K562 (cell line): ENCODE measurements around the gene PSMA4. TPM values are rescaled to one million over a fixed set of nuclear protein-coding genes. Genes with fewer than 3 reads are reported as not detected.
A peak's percentile ranks its signal among the peaks of the same experiment; 100 is the strongest.

Experiments used
- ATAC-seq: fragments of 200-7000 bp; cut with Tn5 transposase; 3 replicates; pipeline ENCODE4 v1.9.1; 2020; ENCODE audit warnings: moderate library complexity
- BruUV-seq: library from RNA; stranded (reverse); fragments of 400-500 nt; replicated peaks from 2 replicates; lab custom pipeline; 2021; lab: Mats Ljungman, UMichigan
- CTCF ChIA-PET: fragments of 300-600 bp; formaldehyde crosslinking; extraction: SDS; loops from one replicate; lab custom pipeline; 2021; ENCODE audit warnings: low intra/inter-chr PET ratio; lab: Yijun Ruan, JAX
- POLR2A ChIA-PET: fragments of 300-600, 350-650 bp; sonication (Branson Sonifier 250); formaldehyde crosslinking; extraction: SDS; loops from one replicate; lab custom pipeline; 2021; ENCODE audit warnings: antibody characterized with exemption, inconsistent platforms; lab: Yijun Ruan, JAX
- DNase-seq, 4 experiments: peaks; one replicate each; pipeline versions ENCODE4 v3.0.0 to v3.0.0-alpha.2; 2011 to 2018; ENCODE audit warnings: low spot score in 3 of 4, mixed read lengths in 3 of 4; ENCODE audit errors: extremely low read depth in 1 of 4
- FAIRE-seq: peaks from 2 replicates; lab custom pipeline; 2011; peaks lifted over from hg19 to GRCh38; lab: Jason Lieb, UNC
- H2AFZ ChIP-seq: 2 replicates; pipeline ENCODE4 v1.6.0; 2011; ENCODE audit warnings: low read depth, low read length, control low read depth, inconsistent platforms
- H3K27ac ChIP-seq: fragments of 200-600 bp; 3 replicates; pipeline ENCODE4 v1.8.0; 2011; ENCODE audit warnings: low read depth, mild to moderate bottlenecking, control low read depth, inconsistent platforms, low read length, moderate library complexity, mixed read lengths; ENCODE audit errors: extremely low read depth
- H3K27me3 ChIP-seq, 2 experiments: fragments of 300-600 bp in 1 of 2; 2 replicates in 1 of 2; 3 replicates in 1 of 2; pipeline versions ENCODE4 v1.6.0 to v1.8.0; 2011; ENCODE audit warnings: inconsistent platforms in 2 of 2, low read length in 2 of 2, mild to moderate bottlenecking in 1 of 2, mixed read lengths in 1 of 2, moderate library complexity in 1 of 2; ENCODE audit not compliant: control insufficient read depth in 2 of 2, insufficient read depth in 2 of 2
- H3K36me3 ChIP-seq: fragments of 300-600 bp; 3 replicates; pipeline ENCODE4 v1.8.0; 2011; ENCODE audit warnings: mild to moderate bottlenecking, low read length, inconsistent platforms; ENCODE audit not compliant: control insufficient read depth, insufficient read depth
- H3K4me1 ChIP-seq, 2 experiments: fragments of 200-600 bp in 1 of 2; replicated peaks in 1 of 2; 2 replicates in 1 of 2; 3 replicates in 1 of 2; pipeline versions ENCODE4 v1.5.1 to v1.8.0; 2011; ENCODE audit warnings: inconsistent platforms in 2 of 2, low read length in 2 of 2, mild to moderate bottlenecking in 1 of 2, mixed read lengths in 1 of 2, moderate library complexity in 1 of 2; ENCODE audit not compliant: control insufficient read depth in 2 of 2, insufficient read depth in 2 of 2
- H3K4me2 ChIP-seq: 2 replicates; pipeline ENCODE4 v1.6.1; 2011; ENCODE audit warnings: low read length, control low read depth, inconsistent platforms, mixed read lengths; ENCODE audit not compliant: insufficient read depth
- H3K4me3 ChIP-seq: fragments of 200-600 bp; sonication (generic), shearing (Covaris generic); 2 replicates; pipeline ENCODE4 v1.5.1; 2016; ENCODE audit warnings: control low read depth, inconsistent platforms
- H3K79me2 ChIP-seq: fragments of 200-600 bp; 3 replicates; pipeline ENCODE4 v1.8.0; 2011; ENCODE audit warnings: low read length, inconsistent platforms; ENCODE audit not compliant: control insufficient read depth, insufficient read depth
- H3K9ac ChIP-seq, 2 experiments: 2 replicates each; pipeline versions ENCODE4 v1.6.0 to v1.6.1; 2011; ENCODE audit warnings: low read depth in 2 of 2, low read length in 2 of 2, control low read depth in 1 of 2, inconsistent platforms in 1 of 2, mild to moderate bottlenecking in 1 of 2, mixed read lengths in 1 of 2; ENCODE audit not compliant: insufficient read depth in 1 of 2
- H3K9me1 ChIP-seq: one replicate; pipeline ENCODE4 v1.6.0; 2011; ENCODE audit warnings: inconsistent platforms, mild to moderate bottlenecking, low read length, moderate library complexity; ENCODE audit not compliant: control insufficient read depth, insufficient read depth
- H3K9me3 ChIP-seq: replicated peaks from 2 replicates; pipeline ENCODE4 v1.5.1; 2011; ENCODE audit warnings: low read depth, low read length, inconsistent platforms; ENCODE audit not compliant: control insufficient read depth, insufficient read depth
- H4K20me1 ChIP-seq: replicated peaks from 2 replicates; pipeline ENCODE4 v1.6.1; 2011; ENCODE audit warnings: low read length, inconsistent platforms, mixed read lengths; ENCODE audit not compliant: control insufficient read depth, insufficient read depth
- CBX3 ChIP-seq, 2 experiments: IDR thresholded peaks; 1 replicate in 1 of 2; 2 replicates in 1 of 2; pipeline ENCODE4 v1.6.1; 2012; ENCODE audit warnings: inconsistent platforms in 2 of 2, low read length in 2 of 2, borderline replicate concordance in 1 of 2, control low read depth in 1 of 2
- CREM ChIP-seq: IDR thresholded peaks from 2 replicates; pipeline ENCODE4 v1.6.1; 2014; ENCODE audit warnings: antibody characterized with exemption, low read depth
- FOXA1 ChIP-seq: fragments of 450-650 bp; IDR thresholded peaks from 2 replicates; pipeline ENCODE4 v1.6.1; 2016; ENCODE audit warnings: mild to moderate bottlenecking, borderline replicate concordance
- GTF2E2 ChIP-seq: fragments of 200-800 bp; sonication (Bioruptor generic); IDR thresholded peaks from 2 replicates; pipeline ENCODE4 v1.6.1; 2016; ENCODE audit warnings: missing genetic modification characterization, missing compliant biosample characterization
- MCM7 ChIP-seq, 2 experiments: fragments of 450-650 bp; IDR thresholded peaks; 2 replicates each; pipeline ENCODE4 v1.6.1; 2016 to 2018
- MYNN ChIP-seq, 2 experiments: sonication (generic); formaldehyde crosslinking in 1 of 2; IDR thresholded peaks; 2 replicates each; pipeline versions ENCODE4 v1.5.0 to v1.6.1; 2016 to 2020; ENCODE audit warnings: antibody characterized with exemption in 1 of 2, missing genetic modification reagents in 1 of 2
- RBM39 ChIP-seq: fragments of 200-400 bp; formaldehyde crosslinking; optimal IDR thresholded peaks from 2 replicates; pipeline ENCODE3; 2018; ENCODE audit warnings: low read depth, low read length
- SRF ChIP-seq, 2 experiments: fragments of 250-450, 450-650 bp in 1 of 2; sonication (Bioruptor Pico) in 1 of 2; sonication (generic) in 1 of 2; formaldehyde crosslinking; IDR thresholded peaks; 2 replicates each; pipeline versions ENCODE4 v1.5.0 to v1.5.1; 2020 to 2022; ENCODE audit warnings: mild to moderate bottlenecking in 1 of 2, missing genetic modification reagents in 1 of 2
- THRAP3 ChIP-seq: fragments of 450-650 bp; IDR thresholded peaks from 2 replicates; pipeline ENCODE4 v1.6.1; 2016; ENCODE audit warnings: mild to moderate bottlenecking, inconsistent platforms, borderline replicate concordance
- ZNF384 ChIP-seq: IDR thresholded peaks from 2 replicates; pipeline ENCODE4 v1.6.1; 2012; ENCODE audit warnings: low read depth, low read length, improper control_type of control experiment
- WGBS: fragments of 100-300 bp; shearing (Covaris generic); methylation state at CpG from one replicate; pipeline ENCODE4 v1.1.6; 2016; ENCODE audit warnings: low coverage, mixed read lengths; ENCODE audit not compliant: insufficient coverage; ENCODE audit errors: missing lambda C conversion rate; 5-methylcytosine and 5-hydroxymethylcytosine counted together
- in situ Hi-C: fragments of 300-500 bp; cut with MboI; formaldehyde crosslinking; loops from 4 replicates; pipeline ENCODE4 v1.15.0; 2018; ENCODE audit warnings: inconsistent platforms, mixed read lengths
- intact Hi-C: fragments of 100-400 bp; cut with micrococcal nuclease; formaldehyde crosslinking; loops from 2 replicates; pipeline ENCODE4 v1.14.2; 2022
- polyA plus RNA-seq, 8 experiments: library from polyadenylated mRNA; depleted of rRNA in 4 of 8; stranded (reverse) in 5 of 8; unstranded in 3 of 8; fragments of >200 nt; fragmentation: Nextera tagmentation in 2 of 8; fragmentation: Illumina TruSeq in 1 of 8; extraction: Ambion mirVana in 2 of 8; extraction: Trizol in 1 of 8; gene quantifications; 2 replicates each; pipeline versions ENCODE4 v1.2.1 to v1.2.3, GENCODE V29; 2011 to 2014; ENCODE audit warnings: inconsistent platforms in 1 of 8, missing spikeins in 1 of 8
- total RNA-seq, 7 experiments: library from RNA; depleted of rRNA in 6 of 7; stranded (reverse); fragments of >200 nt in 6 of 7; fragmentation: Illumina TruSeq in 2 of 7; extraction: Trizol in 2 of 7; gene quantifications; 2 replicates each; pipeline versions ENCODE4 v1.2.1 to v1.2.3, GENCODE V29; 2011 to 2021; ENCODE audit warnings: low replicate concordance in 1 of 7
- TF ChIP-seq, protein P1 (sequence below): fragments of 450-650 bp; IDR thresholded peaks from 2 replicates; pipeline ENCODE4 v1.6.1; 2016
- TF ChIP-seq, protein P2 (sequence below): IDR thresholded peaks from 3 replicates; pipeline ENCODE4 v1.6.1; 2011; ENCODE audit warnings: borderline replicate concordance, mild to moderate bottlenecking, moderate library complexity; ENCODE audit not compliant: insufficient read length; ENCODE audit errors: extremely low read depth

Gene PSMA4
- total and polyA plus RNA-seq, 9 of the 15 experiments (the other 6 are each of a cell fraction or from before 2014, with no cell fraction given): 304 to 1,857 (median 666) TPM

DNA sequence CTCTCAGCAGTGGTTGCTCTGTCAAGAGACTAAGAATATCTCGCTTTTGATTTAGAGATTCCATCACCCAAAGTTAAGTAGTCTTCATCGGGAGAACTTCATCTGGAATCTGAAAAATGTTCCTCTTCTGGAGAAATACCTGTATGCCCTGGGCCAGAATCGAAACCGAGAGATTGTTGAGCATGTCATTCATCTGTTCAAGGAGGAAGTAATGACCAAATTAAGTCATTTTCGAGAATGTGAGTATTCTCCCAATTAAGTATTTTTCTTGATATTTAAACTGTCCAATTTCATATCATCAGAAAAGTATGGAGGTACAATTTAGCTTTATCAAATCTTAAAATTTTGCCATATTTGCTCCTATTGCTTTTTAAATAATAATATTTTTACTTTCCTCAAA, 12.9 kb upstream of the PSMA4 start:
- no TSS peak for BruUV-seq
- no peak overlapping the region for H2AFZ ChIP-seq
- FAIRE-seq (no peak), DNase-seq (no peak), ATAC-seq (no peak)
- in situ Hi-C loops (no loop called here), intact Hi-C loops (no loop called here)
- no peak overlapping the region for H3K9ac ChIP-seq
- no peak overlapping the region for H3K4me2 ChIP-seq
- H3K4me1 ChIP-seq: no peaks in the 10 kb centered on the region; a peak in 1 of 5 replicates
- H3K36me3 ChIP-seq: no peaks in the 10 kb centered on the region
- no peaks in the 10 kb centered on the region for H4K20me1 ChIP-seq
- H3K9me3 ChIP-seq: 0 out of 2 replicates have a peak, but pooled peaks cover 6% of the 10 kb centered on the region
- H3K27ac ChIP-seq: no peak overlapping the region
- H3K4me3 ChIP-seq: no peak overlapping the region
- no peaks in the 10 kb centered on the region for H3K27me3 ChIP-seq
- 18% methylated on average over 5 of the region's 5 CpGs for WGBS
- H3K9me1 ChIP-seq: no peaks in the 10 kb centered on the region
- 0 out of 2 replicates have a peak, but pooled peaks have one; percentile 17 for TF ChIP-seq ZNF384
- peak in 1 of 2 experiments; percentile 94; a peak in 1 of 4 replicates for TF ChIP-seq SRF (CRISPR knock-in tag; IDR thresholded peaks at IDR 0.05)
- TF ChIP-seq, protein P1, sequence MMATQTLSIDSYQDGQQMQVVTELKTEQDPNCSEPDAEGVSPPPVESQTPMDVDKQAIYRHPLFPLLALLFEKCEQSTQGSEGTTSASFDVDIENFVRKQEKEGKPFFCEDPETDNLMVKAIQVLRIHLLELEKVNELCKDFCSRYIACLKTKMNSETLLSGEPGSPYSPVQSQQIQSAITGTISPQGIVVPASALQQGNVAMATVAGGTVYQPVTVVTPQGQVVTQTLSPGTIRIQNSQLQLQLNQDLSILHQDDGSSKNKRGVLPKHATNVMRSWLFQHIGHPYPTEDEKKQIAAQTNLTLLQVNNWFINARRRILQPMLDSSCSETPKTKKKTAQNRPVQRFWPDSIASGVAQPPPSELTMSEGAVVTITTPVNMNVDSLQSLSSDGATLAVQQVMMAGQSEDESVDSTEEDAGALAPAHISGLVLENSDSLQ: peak; percentile 69
- no peak for TF ChIP-seq CBX3 (IDR thresholded peaks at IDR 0.05; ENCODE audit: borderline replicate concordance in 1 of 2, low read length in 2 of 2)
- no peaks in the 10 kb centered on the region for H3K79me2 ChIP-seq
- POLR2A ChIA-PET: no interaction called here
- CTCF ChIA-PET: no interaction called here

DNA sequence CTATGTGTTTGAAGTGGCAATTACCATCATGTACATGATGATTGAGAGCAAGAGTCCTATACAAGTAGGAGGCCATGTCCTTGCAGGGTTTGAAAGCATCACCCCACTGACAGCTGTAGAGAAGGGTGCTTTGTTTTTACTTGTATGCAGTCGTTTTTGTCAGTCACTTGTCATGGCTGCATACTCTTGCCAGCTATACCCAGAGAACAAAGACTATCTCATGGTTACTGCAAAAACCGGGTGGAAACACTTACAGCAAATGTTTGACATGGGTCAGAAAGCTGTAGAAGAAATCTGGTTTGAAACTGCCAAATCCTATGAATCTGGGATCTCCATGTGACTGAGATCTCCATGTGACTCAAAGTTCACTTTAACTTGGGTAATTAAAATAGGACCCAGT, 6.9 kb upstream of the PSMA4 start:
- H3K9me3 ChIP-seq: no peaks in the 10 kb centered on the region
- H3K9me1 ChIP-seq: no peaks in the 10 kb centered on the region
- ATAC-seq (no peak), DNase-seq (no peak), FAIRE-seq (no peak)
- H2AFZ ChIP-seq: no peak overlapping the region
- no peaks in the 10 kb centered on the region for H3K27me3 ChIP-seq
- no peak overlapping the region for H3K27ac ChIP-seq
- H3K9ac ChIP-seq: no peak overlapping the region
- in situ Hi-C loops: no loop called here
- WGBS: 5% methylated on average over 2 of the region's 2 CpGs
- BruUV-seq: no TSS peak
- no peaks in the 10 kb centered on the region for H3K79me2 ChIP-seq
- POLR2A ChIA-PET: interaction anchor here (0.7 to 1.1 kb wide), 3 partner anchors 12 to 16 kb away, joined by 3 to 4 read pairs (median 4); no protein-coding TSS in a partner anchor
- intact Hi-C loops: no loop called here
- H4K20me1 ChIP-seq: no peaks in the 10 kb centered on the region
- no peak overlapping the region for H3K4me2 ChIP-seq
- H3K4me3 ChIP-seq: no peak overlapping the region
- no peaks in the 10 kb centered on the region for H3K36me3 ChIP-seq
- CTCF ChIA-PET: no interaction called here
- no peaks in the 10 kb centered on the region for H3K4me1 ChIP-seq
- TF ChIP-seq CREM: no peak
- no peak for TF ChIP-seq THRAP3
- TF ChIP-seq MCM7 (IDR thresholded peaks at IDR 0.05): no peak
- no peak for TF ChIP-seq GTF2E2
- TF ChIP-seq MYNN (IDR thresholded peaks at IDR 0.05): no peak
- no peak for TF ChIP-seq MYNN (CRISPR knock-in tag; IDR thresholded peaks at IDR 0.05)
- TF ChIP-seq RBM39: no peak
- TF ChIP-seq FOXA1: no peak
- TF ChIP-seq, protein P2, sequence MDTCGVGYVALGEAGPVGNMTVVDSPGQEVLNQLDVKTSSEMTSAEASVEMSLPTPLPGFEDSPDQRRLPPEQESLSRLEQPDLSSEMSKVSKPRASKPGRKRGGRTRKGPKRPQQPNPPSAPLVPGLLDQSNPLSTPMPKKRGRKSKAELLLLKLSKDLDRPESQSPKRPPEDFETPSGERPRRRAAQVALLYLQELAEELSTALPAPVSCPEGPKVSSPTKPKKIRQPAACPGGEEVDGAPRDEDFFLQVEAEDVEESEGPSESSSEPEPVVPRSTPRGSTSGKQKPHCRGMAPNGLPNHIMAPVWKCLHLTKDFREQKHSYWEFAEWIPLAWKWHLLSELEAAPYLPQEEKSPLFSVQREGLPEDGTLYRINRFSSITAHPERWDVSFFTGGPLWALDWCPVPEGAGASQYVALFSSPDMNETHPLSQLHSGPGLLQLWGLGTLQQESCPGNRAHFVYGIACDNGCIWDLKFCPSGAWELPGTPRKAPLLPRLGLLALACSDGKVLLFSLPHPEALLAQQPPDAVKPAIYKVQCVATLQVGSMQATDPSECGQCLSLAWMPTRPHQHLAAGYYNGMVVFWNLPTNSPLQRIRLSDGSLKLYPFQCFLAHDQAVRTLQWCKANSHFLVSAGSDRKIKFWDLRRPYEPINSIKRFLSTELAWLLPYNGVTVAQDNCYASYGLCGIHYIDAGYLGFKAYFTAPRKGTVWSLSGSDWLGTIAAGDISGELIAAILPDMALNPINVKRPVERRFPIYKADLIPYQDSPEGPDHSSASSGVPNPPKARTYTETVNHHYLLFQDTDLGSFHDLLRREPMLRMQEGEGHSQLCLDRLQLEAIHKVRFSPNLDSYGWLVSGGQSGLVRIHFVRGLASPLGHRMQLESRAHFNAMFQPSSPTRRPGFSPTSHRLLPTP: no peak
